Neuronal stem cell (in vitro differentiated cells): ENCODE measurements around the gene CNTNAP2.

Experiments used
- DNase-seq: peaks from one replicate; pipeline ENCODE4 v3.0.0-alpha.2; 2013; ENCODE audit warnings: low spot score
- H2AFZ ChIP-seq: one replicate; pipeline ENCODE4 v1.6.1; 2013; ENCODE audit warnings: mild to moderate bottlenecking, low read length, inconsistent platforms
- H2AK5ac ChIP-seq: 2 replicates; pipeline ENCODE4 v1.6.1; 2013; ENCODE audit warnings: low read depth, mild to moderate bottlenecking, inconsistent platforms, low read length, moderate library complexity, mixed read lengths
- H2BK120ac ChIP-seq: 2 replicates; pipeline ENCODE4 v1.6.1; 2013; ENCODE audit warnings: low read depth, mild to moderate bottlenecking, inconsistent platforms, low read length, moderate library complexity, mixed read lengths
- H2BK12ac ChIP-seq: one replicate; pipeline ENCODE4 v1.6.1; 2013; ENCODE audit warnings: low read length, inconsistent platforms
- H2BK15ac ChIP-seq: 2 replicates; pipeline ENCODE4 v1.6.1; 2013; ENCODE audit warnings: mild to moderate bottlenecking, low read length, inconsistent platforms, mixed read lengths
- H2BK5ac ChIP-seq: one replicate; pipeline ENCODE4 v1.6.1; 2013; ENCODE audit warnings: inconsistent platforms, mild to moderate bottlenecking, low read length, moderate library complexity
- H3K14ac ChIP-seq: one replicate; pipeline ENCODE4 v1.6.1; 2013; ENCODE audit warnings: low read length, inconsistent platforms
- H3K18ac ChIP-seq: 2 replicates; pipeline ENCODE4 v1.6.1; 2013; ENCODE audit warnings: low read length, inconsistent platforms
- H3K23ac ChIP-seq: 2 replicates; pipeline ENCODE4 v1.6.1; 2013; ENCODE audit warnings: low read depth, mild to moderate bottlenecking, mixed read lengths, low read length, inconsistent platforms; ENCODE audit not compliant: poor library complexity
- H3K27ac ChIP-seq: replicated peaks from 3 replicates; pipeline ENCODE4 v1.5.1; 2013; ENCODE audit warnings: low read length, inconsistent platforms
- H3K27me3 ChIP-seq, 3 experiments: 2 replicates each; pipeline ENCODE4 v1.6.1; 2013; ENCODE audit warnings: low read length in 3 of 3, mild to moderate bottlenecking in 2 of 3, inconsistent platforms in 1 of 3, low read depth in 1 of 3, mixed read lengths in 1 of 3, moderate library complexity in 1 of 3; ENCODE audit not compliant: control insufficient read depth in 3 of 3, insufficient read depth in 3 of 3
- H3K36me3 ChIP-seq, 2 donors: replicated peaks in 1 of 2; 2 replicates each; pipeline ENCODE4 v1.6.1; 2013; ENCODE audit warnings: low read length in 2 of 2; ENCODE audit not compliant: control insufficient read depth in 2 of 2, insufficient read depth in 2 of 2
- H3K4ac ChIP-seq: 2 replicates; pipeline ENCODE4 v1.6.1; 2013; ENCODE audit warnings: inconsistent platforms, mild to moderate bottlenecking, low read length, moderate library complexity
- H3K4me1 ChIP-seq, 2 donors: 1 replicate in 1 of 2; 2 replicates in 1 of 2; pipeline ENCODE4 v1.6.1; 2013; ENCODE audit warnings: low read length in 2 of 2, low read depth in 1 of 2; ENCODE audit not compliant: control insufficient read depth in 2 of 2, insufficient read depth in 1 of 2
- H3K4me2 ChIP-seq: one replicate; pipeline ENCODE4 v1.6.1; 2013; ENCODE audit warnings: mild to moderate bottlenecking, low read length, inconsistent platforms; ENCODE audit not compliant: insufficient read depth, poor library complexity, severe bottlenecking
- H3K4me3 ChIP-seq, 2 donors: 2 replicates each; pipeline ENCODE4 v1.5.1; 2013; ENCODE audit warnings: low read length in 2 of 2, mild to moderate bottlenecking in 2 of 2, inconsistent platforms in 1 of 2, moderate library complexity in 1 of 2
- H3K79me1 ChIP-seq: one replicate; pipeline ENCODE4 v1.6.1; 2013; ENCODE audit warnings: low read depth, mild to moderate bottlenecking, inconsistent platforms, low read length, moderate library complexity
- H3K9ac ChIP-seq: one replicate; pipeline ENCODE4 v1.6.1; 2013; ENCODE audit warnings: mild to moderate bottlenecking, low read depth, low read length, inconsistent platforms; ENCODE audit not compliant: poor library complexity
- H3K9me3 ChIP-seq, 2 donors: replicated peaks in 1 of 2; 2 replicates each; pipeline versions ENCODE3 to v1.6.1; 2013; ENCODE audit warnings: low read length in 2 of 2, mild to moderate bottlenecking in 2 of 2, inconsistent platforms in 1 of 2, low read depth in 1 of 2, mixed read lengths in 1 of 2, moderate library complexity in 1 of 2; ENCODE audit not compliant: control insufficient read depth in 2 of 2, insufficient read depth in 1 of 2
- H4K8ac ChIP-seq: one replicate; pipeline ENCODE4 v1.6.1; 2013; ENCODE audit warnings: low read depth, mild to moderate bottlenecking, inconsistent platforms, low read length, moderate library complexity
- H4K91ac ChIP-seq: one replicate; pipeline ENCODE4 v1.6.1; 2013; ENCODE audit warnings: low read length, low read depth, mild to moderate bottlenecking, inconsistent platforms; ENCODE audit not compliant: poor library complexity
- WGBS, 2 donors: extraction: QIAGEN DNeasy Blood & Tissue Kit; methylation state at CpG; one replicate each; pipeline ENCODE4 v1.1.7; 2013; ENCODE audit warnings: missing lambda C conversion rate in 2 of 2, mixed read lengths in 1 of 2; ENCODE audit not compliant: insufficient read length in 2 of 2, insufficient replicate concordance in 1 of 2; ENCODE audit errors: extremely low coverage in 2 of 2; 5-methylcytosine and 5-hydroxymethylcytosine counted together

Gene CNTNAP2

DNA sequence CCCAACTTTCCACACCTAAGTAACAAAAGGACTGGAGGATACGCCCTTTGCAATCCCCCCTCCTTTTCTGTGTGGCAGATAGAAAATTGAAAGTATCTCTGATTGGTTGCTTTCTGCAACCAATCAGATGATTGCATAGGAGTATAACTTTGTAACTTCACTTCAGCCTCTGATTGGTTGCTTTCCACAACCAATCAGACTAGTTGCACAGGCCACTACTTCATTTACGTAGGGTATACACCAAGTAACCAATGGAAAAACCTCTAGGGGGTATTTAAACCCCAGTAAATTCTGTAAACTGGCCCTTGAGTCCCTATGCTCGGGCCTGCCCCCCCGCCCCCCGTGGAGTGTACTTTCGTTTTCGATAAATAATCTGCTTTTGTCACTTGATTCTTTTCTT is 1080.4 kb downstream of the CNTNAP2 start:
- Histone ChIP-seq H4K91ac (no peak overlapping the region), H3K4me1 (peaks cover 0 to 4% of the 10 kb centered on the region in 2 donors), H2AK5ac (no peak overlapping the region), H3K18ac (no peak overlapping the region), H3K9ac (no peak overlapping the region), H2BK120ac (no peak overlapping the region), H2BK5ac (no peak overlapping the region), H2BK12ac (no peak overlapping the region), H3K27ac (no peak overlapping the region), H3K4ac (no peak overlapping the region), H2AFZ (no peak overlapping the region), H3K14ac (no peak overlapping the region), H3K36me3 (no peaks in the 10 kb centered on the region), H3K27me3 (no peaks in the 10 kb centered on the region), H3K4me2 (no peak overlapping the region), H3K23ac (no peak overlapping the region), H3K4me3 (no peak overlapping the region), H3K9me3 (no peaks in the 10 kb centered on the region), H4K8ac (no peak overlapping the region), H2BK15ac (no peak overlapping the region), H3K79me1 (no peaks in the 10 kb centered on the region)
- WGBS, 2 donors, result no CpG with 5 or more reads among the region's 7 CpGs
- no peak for DNase-seq

DNA sequence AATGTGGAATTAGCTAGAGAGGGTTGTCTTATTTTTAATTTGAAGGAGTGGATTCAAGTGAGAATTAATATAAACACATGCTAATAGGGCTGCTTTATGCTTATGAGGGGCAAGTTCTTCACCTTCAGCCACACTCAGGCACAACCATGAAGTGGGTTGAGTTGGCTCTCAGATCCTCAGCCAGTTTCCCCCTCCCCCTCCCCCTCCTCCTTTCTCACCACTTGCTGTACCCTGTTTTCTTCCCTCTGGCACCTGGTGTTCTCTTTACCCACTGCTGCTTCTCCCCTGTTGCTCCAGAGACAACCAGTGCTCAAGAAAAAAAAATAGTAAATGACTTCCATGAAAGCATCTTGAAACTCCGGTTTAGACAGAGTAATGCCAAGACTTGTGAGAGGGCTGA is 1083.3 kb downstream of the CNTNAP2 start:
- Histone ChIP-seq H3K4me3 (no peak overlapping the region), H3K4me2 (no peak overlapping the region), H3K4ac (no peak overlapping the region), H3K14ac (no peak overlapping the region), H2BK120ac (no peak overlapping the region), H3K18ac (no peak overlapping the region), H3K27ac (no peak overlapping the region), H3K36me3 (no peaks in the 10 kb centered on the region), H3K23ac (no peak overlapping the region), H4K8ac (no peak overlapping the region), H3K27me3 (no peaks in the 10 kb centered on the region), H3K79me1 (no peaks in the 10 kb centered on the region), H2AFZ (no peak overlapping the region), H2BK5ac (no peak overlapping the region), H4K91ac (no peak overlapping the region), H3K4me1 (no peaks in the 10 kb centered on the region), H2BK15ac (no peak overlapping the region), H3K9me3 (no peaks in the 10 kb centered on the region), H3K9ac (no peak overlapping the region), H2BK12ac (no peak overlapping the region), H2AK5ac (no peak overlapping the region)
- WGBS, 2 donors, result no CpG with 5 or more reads among the region's 1 CpG
- peak; percentile 3 for DNase-seq

DNA sequence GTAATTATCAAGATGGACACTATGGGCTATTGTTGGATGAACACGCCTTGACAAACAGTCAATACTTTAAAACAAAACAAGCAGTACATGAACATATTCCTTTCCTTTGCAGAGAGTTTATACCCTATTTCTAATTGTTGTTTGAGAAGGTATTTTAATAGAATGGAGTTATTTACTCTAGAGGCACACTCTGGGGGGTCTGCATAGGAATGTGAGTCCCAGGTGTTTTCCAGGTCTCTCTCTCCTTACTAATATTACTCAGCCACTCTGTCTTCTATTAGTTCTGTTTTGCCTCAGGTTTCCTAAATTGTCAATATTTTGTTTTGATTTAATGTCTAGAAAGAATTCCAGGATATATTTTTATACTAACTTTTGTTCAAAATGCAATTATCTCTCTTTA is 1091.4 kb downstream of the CNTNAP2 start:
- no peaks in the 10 kb centered on the region for H3K36me3 ChIP-seq
- no CpG with 5 or more reads among the region's 1 CpG for WGBS, 2 donors
- H3K23ac ChIP-seq, result no peak overlapping the region
- H2BK5ac ChIP-seq, result no peak overlapping the region
- H3K14ac ChIP-seq, result no peak overlapping the region
- no peak overlapping the region for H3K18ac ChIP-seq
- H2AFZ ChIP-seq, result no peak overlapping the region
- H3K27me3 ChIP-seq, result no peaks in the 10 kb centered on the region
- H2AK5ac ChIP-seq, result no peak overlapping the region
- no peak overlapping the region for H3K4me3 ChIP-seq
- H3K4ac ChIP-seq, result no peak overlapping the region
- no peaks in the 10 kb centered on the region for H3K9me3 ChIP-seq
- no peak overlapping the region for H3K9ac ChIP-seq
- no peak overlapping the region for H2BK15ac ChIP-seq
- H4K8ac ChIP-seq, result no peak overlapping the region
- H3K27ac ChIP-seq, result no peak overlapping the region
- no peak overlapping the region for H4K91ac ChIP-seq
- no peak overlapping the region for H3K4me2 ChIP-seq
- no peak overlapping the region for H2BK120ac ChIP-seq
- no peak overlapping the region for H2BK12ac ChIP-seq
- no peak for DNase-seq
- H3K4me1 ChIP-seq, result no peaks in the 10 kb centered on the region
- no peaks in the 10 kb centered on the region for H3K79me1 ChIP-seq

DNA sequence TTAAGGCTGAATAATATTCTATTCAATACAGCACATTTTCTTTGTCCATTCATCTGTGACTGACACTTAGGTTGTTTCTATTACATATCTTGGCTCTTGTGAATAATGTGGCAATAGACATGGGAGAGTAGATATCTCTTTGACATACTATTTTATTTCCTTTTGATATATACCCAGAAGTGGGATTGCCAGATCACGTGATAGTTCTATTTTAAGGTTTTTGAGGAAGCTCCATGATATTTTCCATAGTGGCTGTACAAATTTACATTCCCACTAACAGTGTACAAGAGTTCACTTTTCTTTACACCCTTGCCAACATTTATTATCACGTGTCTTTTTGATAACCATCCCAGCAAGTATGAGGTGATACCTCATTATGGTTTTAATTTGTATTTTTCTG is 1114.7 kb downstream of the CNTNAP2 start:
- no peak overlapping the region for H4K91ac ChIP-seq
- H2BK120ac ChIP-seq, result no peak overlapping the region
- H3K9ac ChIP-seq, result no peak overlapping the region
- H3K27ac ChIP-seq, result no peak overlapping the region
- no peaks in the 10 kb centered on the region for H3K9me3 ChIP-seq
- H2AK5ac ChIP-seq, result no peak overlapping the region
- no peaks in the 10 kb centered on the region for H3K27me3 ChIP-seq
- no peaks in the 10 kb centered on the region for H3K36me3 ChIP-seq
- no peak overlapping the region for H2BK15ac ChIP-seq
- no peak overlapping the region for H2AFZ ChIP-seq
- no peak overlapping the region for H3K4me2 ChIP-seq
- H3K4me1 ChIP-seq, result no peaks in the 10 kb centered on the region
- H2BK5ac ChIP-seq, result no peak overlapping the region
- H3K79me1 ChIP-seq, result no peaks in the 10 kb centered on the region
- H4K8ac ChIP-seq, result no peak overlapping the region
- no peak overlapping the region for H3K14ac ChIP-seq
- no peak overlapping the region for H3K23ac ChIP-seq
- H3K4me3 ChIP-seq, result no peak overlapping the region
- no CpG with 5 or more reads among the region's 2 CpGs for WGBS, 2 donors
- H2BK12ac ChIP-seq, result no peak overlapping the region
- no peak overlapping the region for H3K18ac ChIP-seq
- no peak overlapping the region for H3K4ac ChIP-seq
- DNase-seq, result no peak
